SK-N-SH (cell line): Measurements from ENCODE around the gene LANCL2. TPM values are rescaled to one million over a fixed set of nuclear protein-coding genes. Genes with fewer than 3 reads are reported as not detected.

Source experiments
- CTCF ChIA-PET: fragments of 300-600, 350-600 bp; formaldehyde crosslinking; extraction: SDS; loops from one replicate; lab custom pipeline; 2021; lab: Yijun Ruan, JAX
- POLR2A ChIA-PET: fragments of 350-600 bp; sonication (Branson Sonifier 250); formaldehyde crosslinking; extraction: SDS; loops from one replicate; lab custom pipeline; 2020; ENCODE audit warnings: antibody characterized with exemption, inconsistent platforms; lab: Yijun Ruan, JAX
- DNase-seq: peaks from one replicate; pipeline ENCODE4 v3.0.0; 2012
- H2AFZ ChIP-seq: fragments of 200-600 bp; sonication (generic); 2 replicates; pipeline ENCODE4 v1.8.1; 2016; ENCODE audit warnings: antibody characterized with exemption, mild to moderate bottlenecking, low read depth
- H3F3A ChIP-seq: fragments of 200-600 bp; sonication (generic); replicated peaks from 2 replicates; pipeline ENCODE3; 2016; ENCODE audit warnings: antibody characterized with exemption, mild to moderate bottlenecking; ENCODE audit not compliant: insufficient read depth
- H3K27ac ChIP-seq, 2 experiments: fragments of 200-500 bp in 1 of 2; fragments of 200-600 bp in 1 of 2; sonication (Bioruptor generic) in 1 of 2; sonication (generic), shearing (Covaris generic) in 1 of 2; 2 replicates each; pipeline versions ENCODE4 v1.5.1 to v1.6.1; 2014 to 2016; ENCODE audit warnings: low read depth in 2 of 2, inconsistent platforms in 1 of 2, low read length in 1 of 2, mild to moderate bottlenecking in 1 of 2, mixed read lengths in 1 of 2
- H3K27me3 ChIP-seq: fragments of 200-600 bp; sonication (generic), shearing (Covaris generic); 2 replicates; pipeline ENCODE4 v1.6.1; 2016; ENCODE audit warnings: mixed run types; ENCODE audit not compliant: insufficient read depth
- H3K36me3 ChIP-seq, 2 experiments: fragments of 200-500 bp in 1 of 2; fragments of 200-600 bp in 1 of 2; sonication (Bioruptor generic) in 1 of 2; sonication (generic) in 1 of 2; replicated peaks in 1 of 2; 2 replicates each; pipeline versions ENCODE3 to v1.5.1; 2014 to 2016; ENCODE audit warnings: low read length in 1 of 2, mild to moderate bottlenecking in 1 of 2; ENCODE audit not compliant: insufficient read depth in 2 of 2, control insufficient read depth in 1 of 2
- H3K4me1 ChIP-seq, 2 experiments: fragments of 200-500 bp in 1 of 2; fragments of 200-600 bp in 1 of 2; sonication (Bioruptor generic) in 1 of 2; sonication (generic), shearing (Covaris generic) in 1 of 2; 2 replicates each; pipeline versions ENCODE4 v1.5.1 to v1.6.1; 2014 to 2016; ENCODE audit warnings: low read depth in 1 of 2, low read length in 1 of 2, mixed run types in 1 of 2; ENCODE audit not compliant: insufficient read depth in 2 of 2, control insufficient read depth in 1 of 2
- H3K4me2 ChIP-seq: fragments of 200-600 bp; sonication (generic), shearing (Covaris generic); 2 replicates; pipeline ENCODE4 v1.6.1; 2017; ENCODE audit warnings: mixed run types
- H3K4me3 ChIP-seq, 2 experiments: fragments of 200-500 bp in 1 of 2; fragments of 200-600 bp in 1 of 2; sonication (Bioruptor generic) in 1 of 2; sonication (generic), shearing (Covaris generic) in 1 of 2; 2 replicates each; pipeline versions ENCODE4 v1.5.1 to v1.8.1; 2014 to 2016; ENCODE audit warnings: low read depth in 2 of 2, inconsistent platforms in 1 of 2, low read length in 1 of 2, mild to moderate bottlenecking in 1 of 2, mixed read lengths in 1 of 2, moderate library complexity in 1 of 2
- H3K79me2 ChIP-seq: fragments of 200-600 bp; sonication (generic); 2 replicates; pipeline ENCODE4 v1.8.1; 2017; ENCODE audit warnings: mild to moderate bottlenecking; ENCODE audit not compliant: insufficient read depth
- H3K9ac ChIP-seq: fragments of 200-600 bp; sonication (generic); 2 replicates; pipeline ENCODE4 v1.6.1; 2017; ENCODE audit warnings: mixed run types
- H3K9me2 ChIP-seq: fragments of 200-600 bp; sonication (generic); 2 replicates; pipeline ENCODE4 v1.6.1; 2017; ENCODE audit warnings: mixed run types
- H3K9me3 ChIP-seq: fragments of 200-600 bp; sonication (generic); 2 replicates; pipeline ENCODE4 v1.6.1; 2017; ENCODE audit warnings: mixed run types, mild to moderate bottlenecking, moderate library complexity
- H4K20me1 ChIP-seq: fragments of 200-600 bp; sonication (generic); 2 replicates; pipeline ENCODE4 v1.6.1; 2017; ENCODE audit warnings: mild to moderate bottlenecking, mixed run types; ENCODE audit not compliant: insufficient read depth
- CHD2 ChIP-seq: fragments of 150-350 bp; IDR thresholded peaks from 2 replicates; pipeline ENCODE4 v1.6.1; 2018; ENCODE audit warnings: low read length; ENCODE audit not compliant: partially characterized antibody
- CTCF ChIP-seq: fragments of 200-600 bp; sonication (generic); IDR thresholded peaks from 2 replicates; pipeline ENCODE4 v1.6.1; 2017; ENCODE audit warnings: antibody characterized with exemption, mild to moderate bottlenecking, moderate library complexity
- EP300 ChIP-seq, 2 experiments: IDR thresholded peaks; 2 replicates each; pipeline versions ENCODE4 v1.4.0 to v1.6.1; 2012; ENCODE audit warnings: borderline replicate concordance in 1 of 2, low read depth in 1 of 2, low read length in 1 of 2
- FOXJ3 ChIP-seq: sonication (generic); formaldehyde crosslinking; IDR thresholded peaks from 2 replicates; pipeline ENCODE4 v1.5.1; 2020; ENCODE audit warnings: mild to moderate bottlenecking, missing genetic modification reagents
- JUND ChIP-seq: IDR thresholded peaks from 2 replicates; pipeline ENCODE4 v1.4.0; 2012
- MXI1 ChIP-seq: IDR thresholded peaks from 2 replicates; pipeline ENCODE4 v1.6.1; 2012; ENCODE audit warnings: mild to moderate bottlenecking, low read depth, low read length, improper control_type of control experiment
- NFIC ChIP-seq: IDR thresholded peaks from 2 replicates; pipeline ENCODE4 v1.4.0; 2012; ENCODE audit warnings: borderline replicate concordance
- NRF1 ChIP-seq: IDR thresholded peaks from 2 replicates; pipeline ENCODE4 v1.6.1; 2012; ENCODE audit warnings: low read depth, mild to moderate bottlenecking, low read length
- POLR2AphosphoS5 ChIP-seq: IDR thresholded peaks from 2 replicates; pipeline ENCODE4 v1.6.1; 2012; ENCODE audit warnings: low read depth, low read length
- RCOR1 ChIP-seq: fragments of 150-350 bp; IDR thresholded peaks from 2 replicates; pipeline ENCODE4 v1.6.1; 2017; ENCODE audit warnings: antibody characterized with exemption, low read length
- RXRA ChIP-seq: IDR thresholded peaks from 2 replicates; pipeline ENCODE4 v1.4.0; 2012; ENCODE audit warnings: low read depth, mild to moderate bottlenecking, borderline replicate concordance
- SIN3A ChIP-seq: IDR thresholded peaks from 2 replicates; pipeline ENCODE4 v1.6.1; 2012; ENCODE audit warnings: low read depth, mild to moderate bottlenecking, low read length, moderate library complexity, borderline replicate concordance
- SMC3 ChIP-seq: IDR thresholded peaks from 2 replicates; pipeline ENCODE4 v1.6.1; 2012; ENCODE audit warnings: low read depth, low read length, improper control_type of control experiment
- USF1 ChIP-seq: IDR thresholded peaks from 2 replicates; pipeline ENCODE4 v1.4.0; 2012; ENCODE audit warnings: low read depth, borderline replicate concordance
- YY1 ChIP-seq: IDR thresholded peaks from 2 replicates; pipeline ENCODE4 v1.4.0; 2012; ENCODE audit warnings: low read depth, mild to moderate bottlenecking
- WGBS: methylation state at CpG from one replicate; pipeline ENCODE4 v1.1.6; 2017; ENCODE audit warnings: low lambda C conversion rate; 5-methylcytosine and 5-hydroxymethylcytosine counted together
- polyA plus RNA-seq, 3 experiments: library from polyadenylated mRNA; depleted of rRNA; stranded (reverse); fragments of >200 nt; gene quantifications; 2 replicates each; pipeline ENCODE4 v1.2.3, GENCODE V29; 2012
- TF ChIP-seq, protein P1 (sequence below): IDR thresholded peaks from 2 replicates; pipeline ENCODE4 v1.4.0; 2012; ENCODE audit warnings: low read depth
- TF ChIP-seq, protein P2 (sequence below): fragments of 150-350 bp; IDR thresholded peaks from 2 replicates; pipeline ENCODE4 v1.6.1; 2016; ENCODE audit warnings: mild to moderate bottlenecking, low read depth, low read length
- TF ChIP-seq, protein P3 (sequence below): IDR thresholded peaks from 2 replicates; pipeline ENCODE4 v1.4.0; 2012; ENCODE audit warnings: low read depth, borderline replicate concordance
- TF ChIP-seq, protein P4 (sequence below): IDR thresholded peaks from 2 replicates; pipeline ENCODE4; 2012

The LANCL2 gene
- polyA plus RNA-seq, 1 of the 3 experiments (the other 2 are of a cell fraction), result 36.7 TPM

GRCh38 chr7:55425141-55425752 lies 60.1 kb downstream of the LANCL2 start:
- no peak overlapping the region for H3K4me2 ChIP-seq
- no peaks in the 10 kb centered on the region for H3K27me3 ChIP-seq
- POLR2A ChIA-PET, result no interaction called here
- H3K36me3 ChIP-seq, result peaks cover 10 to 24% of the 10 kb centered on the region in 2 experiments
- H2AFZ ChIP-seq, result no peak overlapping the region
- TF ChIP-seq YY1 (no peak), JUND (no peak), NFIC (no peak), SIN3A (no peak), MXI1 (no peak), SMC3 (no peak), CTCF (no peak), POLR2AphosphoS5 (no peak), EP300 (IDR thresholded peaks at IDR 0.05; ENCODE audit: borderline replicate concordance in 1 of 2, low read depth in 1 of 2, low read length in 1 of 2) (no peak), USF1 (no peak), NRF1 (no peak), CHD2 (no peak), RCOR1 (no peak), FOXJ3 (CRISPR knock-in tag) (no peak), RXRA (no peak)
- TF ChIP-seq, protein P1, sequence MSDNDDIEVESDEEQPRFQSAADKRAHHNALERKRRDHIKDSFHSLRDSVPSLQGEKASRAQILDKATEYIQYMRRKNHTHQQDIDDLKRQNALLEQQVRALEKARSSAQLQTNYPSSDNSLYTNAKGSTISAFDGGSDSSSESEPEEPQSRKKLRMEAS, result no peak
- TF ChIP-seq, protein P2, sequence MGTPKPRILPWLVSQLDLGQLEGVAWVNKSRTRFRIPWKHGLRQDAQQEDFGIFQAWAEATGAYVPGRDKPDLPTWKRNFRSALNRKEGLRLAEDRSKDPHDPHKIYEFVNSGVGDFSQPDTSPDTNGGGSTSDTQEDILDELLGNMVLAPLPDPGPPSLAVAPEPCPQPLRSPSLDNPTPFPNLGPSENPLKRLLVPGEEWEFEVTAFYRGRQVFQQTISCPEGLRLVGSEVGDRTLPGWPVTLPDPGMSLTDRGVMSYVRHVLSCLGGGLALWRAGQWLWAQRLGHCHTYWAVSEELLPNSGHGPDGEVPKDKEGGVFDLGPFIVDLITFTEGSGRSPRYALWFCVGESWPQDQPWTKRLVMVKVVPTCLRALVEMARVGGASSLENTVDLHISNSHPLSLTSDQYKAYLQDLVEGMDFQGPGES, result no peak
- TF ChIP-seq, protein P3, sequence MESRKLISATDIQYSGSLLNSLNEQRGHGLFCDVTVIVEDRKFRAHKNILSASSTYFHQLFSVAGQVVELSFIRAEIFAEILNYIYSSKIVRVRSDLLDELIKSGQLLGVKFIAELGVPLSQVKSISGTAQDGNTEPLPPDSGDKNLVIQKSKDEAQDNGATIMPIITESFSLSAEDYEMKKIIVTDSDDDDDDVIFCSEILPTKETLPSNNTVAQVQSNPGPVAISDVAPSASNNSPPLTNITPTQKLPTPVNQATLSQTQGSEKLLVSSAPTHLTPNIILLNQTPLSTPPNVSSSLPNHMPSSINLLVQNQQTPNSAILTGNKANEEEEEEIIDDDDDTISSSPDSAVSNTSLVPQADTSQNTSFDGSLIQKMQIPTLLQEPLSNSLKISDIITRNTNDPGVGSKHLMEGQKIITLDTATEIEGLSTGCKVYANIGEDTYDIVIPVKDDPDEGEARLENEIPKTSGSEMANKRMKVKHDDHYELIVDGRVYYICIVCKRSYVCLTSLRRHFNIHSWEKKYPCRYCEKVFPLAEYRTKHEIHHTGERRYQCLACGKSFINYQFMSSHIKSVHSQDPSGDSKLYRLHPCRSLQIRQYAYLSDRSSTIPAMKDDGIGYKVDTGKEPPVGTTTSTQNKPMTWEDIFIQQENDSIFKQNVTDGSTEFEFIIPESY, result no peak
- TF ChIP-seq, protein P4, sequence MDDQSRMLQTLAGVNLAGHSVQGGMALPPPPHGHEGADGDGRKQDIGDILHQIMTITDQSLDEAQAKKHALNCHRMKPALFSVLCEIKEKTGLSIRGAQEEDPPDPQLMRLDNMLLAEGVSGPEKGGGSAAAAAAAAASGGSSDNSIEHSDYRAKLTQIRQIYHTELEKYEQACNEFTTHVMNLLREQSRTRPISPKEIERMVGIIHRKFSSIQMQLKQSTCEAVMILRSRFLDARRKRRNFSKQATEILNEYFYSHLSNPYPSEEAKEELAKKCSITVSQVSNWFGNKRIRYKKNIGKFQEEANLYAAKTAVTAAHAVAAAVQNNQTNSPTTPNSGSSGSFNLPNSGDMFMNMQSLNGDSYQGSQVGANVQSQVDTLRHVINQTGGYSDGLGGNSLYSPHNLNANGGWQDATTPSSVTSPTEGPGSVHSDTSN, result no peak
- no peak overlapping the region for H3K4me3 ChIP-seq
- no peaks in the 10 kb centered on the region for H3K9me2 ChIP-seq
- no peak for DNase-seq
- no peaks in the 10 kb centered on the region for H4K20me1 ChIP-seq
- over 99% methylated on average over 11 of the region's 11 CpGs for WGBS
- no peaks in the 10 kb centered on the region for H3K9me3 ChIP-seq
- no peaks in the 10 kb centered on the region for H3F3A ChIP-seq
- H3K9ac ChIP-seq, result no peak overlapping the region
- CTCF ChIA-PET, result interaction anchor here (1.0 to 7.2 kb wide), 5 partner anchors 11 to 168 kb away, joined by 3 to 65 read pairs (median 13); no protein-coding TSS in a partner anchor
- H3K4me1 ChIP-seq, result peaks cover 0 to 2% of the 10 kb centered on the region in 2 experiments; a peak in 1 of 4 replicates
- H3K27ac ChIP-seq, result no peak overlapping the region
- no peaks in the 10 kb centered on the region for H3K79me2 ChIP-seq
